Measurements from ENCODE around the gene PDGFRA.

PDGFRA gene

GRCh38 chr4:54228961-54229501 is at the start of gene PDGFRA:
Gene PDGFRA, plus strand, starts transcription at chr4:54229293. Its CDS starts 29,476 bp downstream, at chr4:54258769.
- DNase-seq (ENCODE audit: low spot score): no peak
- in situ Hi-C loops (cut with MboI; ENCODE audit: low sequenced_read_pairs, unreplicated experiment): loop anchor here (10.0 kb wide), 2 partner anchors 304 to 1034 kb away; no protein-coding TSS in a partner anchor
- no peak for TF ChIP-seq CTCF (IDR thresholded peaks at IDR 0.05; ENCODE audit: borderline replicate concordance, control extremely low read depth, extremely low read depth, insufficient read depth, missing control alignments)

- DNase-seq (ENCODE audit: low spot score): no peak
- no peak for TF ChIP-seq CTCF (IDR thresholded peaks at IDR 0.05; ENCODE audit: borderline replicate concordance, control extremely low read depth, extremely low read depth, insufficient read depth, missing control alignments)
- in situ Hi-C loops (cut with MboI; ENCODE audit: low sequenced_read_pairs, unreplicated experiment): no loop called here
Observed at GRCh38 chr4:54184581-54184980, 44.5 kb upstream of the PDGFRA start.

- no peak for DNase-seq (ENCODE audit: low spot score)
- no peak for TF ChIP-seq CTCF (IDR thresholded peaks at IDR 0.05; ENCODE audit: borderline replicate concordance, control extremely low read depth, extremely low read depth, insufficient read depth, missing control alignments)
- in situ Hi-C loops (cut with MboI; ENCODE audit: low sequenced_read_pairs, unreplicated experiment): no loop called here
Observed at GRCh38 chr4:54185044-54185780, 43.9 kb upstream of the PDGFRA start.

- DNase-seq (ENCODE audit: low spot score): no peak
- no peak for TF ChIP-seq CTCF (IDR thresholded peaks at IDR 0.05; ENCODE audit: borderline replicate concordance, control extremely low read depth, extremely low read depth, insufficient read depth, missing control alignments)
Observed at GRCh38 chr4:54185866-54186265, 43.2 kb upstream of the PDGFRA start.

DNA sequence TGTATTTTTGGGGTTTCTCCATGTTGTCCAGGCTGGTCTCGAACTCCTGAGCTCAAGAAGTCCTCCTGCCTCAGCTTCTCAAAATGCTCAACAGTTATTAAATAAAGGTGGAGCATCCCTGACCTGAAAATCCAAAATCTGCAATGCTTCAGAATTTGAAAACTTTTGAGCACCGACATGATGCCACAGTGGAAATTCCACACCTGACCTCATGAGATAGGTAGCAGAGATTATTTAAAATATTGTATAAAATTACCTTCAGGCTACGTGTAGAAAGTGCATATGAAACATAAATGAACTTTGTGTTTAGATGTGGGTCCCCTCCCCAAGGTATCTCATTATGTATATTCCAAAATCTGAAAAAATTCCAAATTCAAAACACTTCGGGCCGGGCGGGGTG is 42.7 kb upstream of the PDGFRA start:
- in situ Hi-C loops (cut with MboI; ENCODE audit: low sequenced_read_pairs, unreplicated experiment): no loop called here
- no peak for DNase-seq (ENCODE audit: low spot score)
- no peak for TF ChIP-seq CTCF (IDR thresholded peaks at IDR 0.05; ENCODE audit: borderline replicate concordance, control extremely low read depth, extremely low read depth, insufficient read depth, missing control alignments)

More at GRCh38 chr4:54185866-54186265, 43.2 kb upstream of the PDGFRA start:
- in situ Hi-C loops (cut with MboI; ENCODE audit: low sequenced_read_pairs, unreplicated experiment): no loop called here

DNA sequence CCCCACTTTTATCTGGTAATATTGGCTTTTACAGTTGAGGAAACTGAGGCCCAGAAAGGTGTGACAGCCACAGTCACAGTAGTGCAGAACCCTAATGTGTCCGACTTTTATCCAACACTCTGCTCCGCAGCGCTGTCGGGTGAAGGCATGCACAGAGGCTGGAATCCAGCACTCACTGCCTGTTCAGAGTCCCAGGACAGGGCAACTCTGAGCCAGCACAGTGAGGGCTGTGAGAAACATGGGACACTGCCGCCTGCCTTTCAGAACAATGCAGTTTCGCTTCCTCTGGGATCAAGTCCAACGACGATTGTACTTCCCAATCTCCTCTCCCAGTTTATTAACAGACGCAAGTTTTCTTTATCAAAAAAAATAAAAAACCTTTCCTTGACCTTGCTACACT is 41.9 kb upstream of the PDGFRA start:
- no peak for DNase-seq (ENCODE audit: low spot score)
- TF ChIP-seq CTCF (IDR thresholded peaks at IDR 0.05; ENCODE audit: borderline replicate concordance, control extremely low read depth, extremely low read depth, insufficient read depth, missing control alignments): no peak
- in situ Hi-C loops (cut with MboI; ENCODE audit: low sequenced_read_pairs, unreplicated experiment): no loop called here
